H4 (cell line): ENCODE results near the gene SLC43A1. TPM values are rescaled to one million over a fixed set of nuclear protein-coding genes. Genes with fewer than 3 reads are reported as not detected.

Experiments
- DNase-seq: peaks from one replicate; pipeline ENCODE4 v3.0.0-alpha.2; 2015; ENCODE audit warnings: low spot score
- total RNA-seq: library from RNA; depleted of rRNA; stranded (reverse); fragments of >200 nt; shearing (Covaris generic); gene quantifications from 2 replicates; pipeline ENCODE4 v1.2.3, GENCODE V29; 2014

The SLC43A1 gene
- total RNA-seq, 1 experiment from 2014 or later = 6.0 TPM

DNA sequence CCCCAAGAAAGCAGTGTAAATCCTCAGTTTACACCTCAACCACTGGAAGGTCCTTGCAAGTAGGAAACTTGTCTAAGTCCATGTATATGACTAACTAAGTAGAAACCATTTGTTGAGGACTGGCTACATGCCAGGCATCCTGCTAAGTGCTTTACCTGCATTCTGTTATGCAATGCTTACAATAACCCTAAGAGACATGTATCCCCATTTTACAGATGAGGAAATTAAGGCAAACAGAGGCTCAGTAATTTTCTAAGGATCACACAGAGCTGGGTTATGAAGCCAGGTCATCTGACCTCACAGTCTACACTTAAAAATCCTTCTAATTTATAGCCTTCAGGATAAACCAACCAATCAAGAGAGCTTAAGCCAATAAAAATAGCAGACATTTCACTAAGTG, 13.5 kb upstream of the SLC43A1 start:
- no peak for DNase-seq

GRCh38 chr11:57527056-57527631, 11.6 kb upstream of the SLC43A1 start:
- peak; percentile 42 for DNase-seq

GRCh38 chr11:57523419-57523818, 7.9 kb upstream of the SLC43A1 start:
- DNase-seq = no peak

- no peak for DNase-seq
Observed at GRCh38 chr11:57521116-57521515, 5.6 kb upstream of the SLC43A1 start.

- DNase-seq = no peak
Observed at GRCh38 chr11:57516061-57516443, 550 bp upstream of the SLC43A1 start.

DNA sequence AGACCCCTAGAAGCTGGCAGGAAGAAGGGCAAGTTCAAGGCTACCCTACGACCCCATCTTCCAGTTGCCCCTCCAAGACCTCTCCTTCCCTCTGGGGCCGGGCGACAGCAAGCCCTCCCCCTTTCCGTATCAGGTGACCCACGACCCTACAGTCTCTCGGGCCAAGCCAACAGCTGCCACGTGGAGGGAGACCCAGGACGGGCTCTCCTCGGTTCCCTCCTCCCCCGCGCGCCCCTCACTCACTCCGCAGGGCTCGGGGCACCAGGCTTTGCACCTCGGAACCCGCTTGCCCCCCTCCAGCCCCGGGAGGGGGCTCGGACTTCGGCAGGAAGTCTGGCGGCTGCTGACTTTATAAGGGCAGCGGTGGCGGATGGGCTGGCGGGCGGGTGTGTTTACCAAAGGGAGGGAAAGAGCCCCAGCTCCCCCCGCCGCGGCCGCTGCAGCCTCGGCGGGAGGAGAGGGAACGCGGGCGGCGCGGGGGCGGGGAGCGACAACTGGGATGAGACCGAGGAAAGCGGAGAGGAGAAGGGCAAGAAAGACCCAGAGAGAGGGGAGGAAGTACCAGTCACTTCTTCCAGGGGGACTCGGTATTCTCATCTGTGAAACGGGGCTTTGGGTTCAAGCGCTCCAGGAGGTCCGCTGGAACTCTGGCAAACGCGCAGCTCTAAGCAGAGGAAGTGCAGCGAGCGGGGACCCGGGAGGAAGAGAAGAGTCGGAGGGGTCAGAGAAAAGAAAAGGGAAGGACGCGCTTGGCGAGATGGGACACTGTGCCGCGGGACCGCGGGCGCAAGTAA, 767 bp downstream of the SLC43A1 start:
- no peak for DNase-seq

DNA sequence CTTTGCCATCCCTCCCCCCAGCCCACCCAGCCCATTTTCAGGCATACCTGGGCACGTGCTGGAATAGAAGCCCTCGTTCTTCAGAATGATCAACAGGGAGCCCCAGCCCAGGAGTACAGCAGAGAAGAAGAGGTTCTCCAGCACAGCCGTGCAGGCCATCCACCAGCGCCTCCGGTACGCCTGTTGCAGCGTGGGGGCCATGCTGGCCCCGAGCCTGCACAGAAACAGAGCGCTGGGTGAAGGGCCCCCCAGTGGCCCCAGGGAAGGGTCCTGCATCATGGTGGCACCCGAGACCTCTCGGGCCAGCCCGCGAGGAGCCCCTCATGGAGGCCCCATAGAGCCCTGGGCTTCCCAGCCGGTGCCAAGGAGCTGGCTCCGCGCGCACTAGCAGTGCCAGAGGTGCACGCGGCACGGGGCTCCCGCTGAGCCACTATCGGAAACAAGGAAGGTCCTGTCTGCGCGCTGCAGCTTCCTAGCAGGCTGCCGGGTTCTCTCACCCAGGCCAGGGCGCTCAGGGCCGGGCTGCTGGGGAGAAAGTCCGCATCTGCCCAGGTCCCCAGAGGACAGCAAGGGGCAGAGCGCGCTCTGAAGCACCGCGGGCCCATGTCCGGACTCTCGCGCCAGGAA, 1.5 kb downstream of the SLC43A1 start:
- no peak for DNase-seq

- no peak for DNase-seq
Observed at GRCh38 chr11:57513452-57513795, 2.1 kb downstream of the SLC43A1 start.

- no peak for DNase-seq
Observed at GRCh38 chr11:57512646-57513451, 2.7 kb downstream of the SLC43A1 start.

DNA sequence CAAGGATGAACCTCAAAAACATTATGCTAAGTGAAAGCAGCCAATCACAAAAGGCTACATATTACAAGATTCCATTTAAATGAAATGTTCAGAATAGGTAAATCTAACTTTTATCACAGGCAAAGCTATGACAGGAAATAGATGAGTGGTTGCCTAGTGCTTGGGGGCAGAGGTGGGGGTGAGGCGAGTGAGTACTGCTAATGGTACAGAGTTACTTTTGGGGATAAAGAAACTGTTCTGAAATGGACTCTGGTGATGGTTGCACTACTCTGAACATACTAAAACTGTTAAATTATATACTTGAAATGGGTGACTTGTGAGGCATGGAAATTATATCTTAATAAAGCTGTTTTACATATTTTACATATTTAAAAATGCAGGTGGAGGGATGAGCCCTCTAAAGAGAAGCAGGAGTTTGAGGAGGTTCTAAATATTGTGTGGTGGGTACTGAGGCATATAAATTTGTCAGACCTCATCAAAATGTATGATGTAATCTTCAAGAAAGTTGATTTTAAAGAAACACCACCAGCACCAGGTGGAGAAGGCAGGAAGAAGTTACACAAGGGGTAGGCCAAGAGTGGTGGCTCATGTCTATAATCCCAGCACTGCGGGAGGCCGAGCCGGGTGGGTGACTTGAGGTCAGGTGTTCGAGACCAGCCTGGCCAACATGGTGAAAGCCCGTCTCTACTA, 3.6 kb downstream of the SLC43A1 start:
- DNase-seq = no peak

DNA sequence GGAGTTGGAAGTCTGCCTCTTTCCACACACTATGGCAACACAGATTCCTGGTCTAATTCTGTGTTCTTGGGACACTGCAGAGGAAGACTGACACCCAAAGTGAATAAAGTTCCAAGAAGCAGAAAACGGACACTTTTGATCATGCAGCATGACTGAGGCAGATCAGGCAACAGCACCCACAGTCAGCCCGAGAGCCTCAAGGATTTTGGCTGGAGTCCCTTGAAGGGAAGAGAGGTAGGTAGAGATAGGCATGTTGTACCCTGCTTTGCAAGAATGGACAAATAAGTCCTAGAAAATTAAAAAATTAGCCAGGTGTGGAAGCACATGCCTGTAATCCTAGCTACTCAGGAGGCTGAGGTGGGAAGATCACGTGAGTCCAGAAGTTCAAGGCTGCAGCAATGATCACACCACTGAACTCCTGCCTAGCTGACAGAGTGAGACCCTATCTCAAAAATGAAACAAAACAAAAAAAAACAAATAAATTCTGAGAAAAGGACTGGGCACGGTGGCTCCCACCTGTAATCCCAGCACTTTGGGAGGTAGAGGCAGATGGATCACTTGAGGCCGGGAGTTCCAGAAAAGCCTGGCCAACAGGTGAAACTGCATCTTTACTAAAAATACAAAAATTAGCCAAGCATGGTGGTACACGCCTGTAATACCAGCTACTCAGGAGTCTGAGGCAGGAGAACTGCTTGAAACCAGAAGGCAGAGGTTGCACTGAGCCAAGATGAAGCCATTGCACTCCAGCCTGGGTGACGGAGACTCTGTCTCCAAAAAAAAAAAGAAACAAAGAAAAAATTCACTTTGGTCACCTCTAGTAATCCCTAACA, 6.9 kb downstream of the SLC43A1 start:
- DNase-seq = no peak

DNA sequence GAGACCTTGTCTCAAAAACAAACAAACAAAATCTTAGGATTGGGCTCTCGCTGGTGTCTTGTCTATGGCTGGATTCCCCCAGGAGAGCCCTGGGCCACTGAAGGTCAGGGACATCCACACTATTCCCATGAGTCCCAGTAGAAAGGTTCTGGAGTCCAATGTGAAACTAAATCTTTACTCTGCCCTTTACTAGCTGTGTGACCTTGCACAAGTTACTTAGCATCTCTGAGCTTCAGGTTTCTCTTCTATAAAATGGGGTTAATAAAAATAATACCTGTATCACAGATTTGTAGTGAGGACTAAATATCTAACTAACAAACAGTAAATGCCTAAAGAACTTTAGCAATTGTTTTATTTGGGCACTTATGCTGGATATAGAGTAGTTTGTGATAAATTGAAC, 9.0 kb downstream of the SLC43A1 start:
- DNase-seq = no peak

- no peak for DNase-seq
Observed at GRCh38 chr11:57504511-57504910, 11.0 kb downstream of the SLC43A1 start.

GRCh38 chr11:57502870-57503269, 12.6 kb downstream of the SLC43A1 start:
- no peak for DNase-seq

- no peak for DNase-seq
Observed at GRCh38 chr11:57502376-57502775, 13.1 kb downstream of the SLC43A1 start.

DNA sequence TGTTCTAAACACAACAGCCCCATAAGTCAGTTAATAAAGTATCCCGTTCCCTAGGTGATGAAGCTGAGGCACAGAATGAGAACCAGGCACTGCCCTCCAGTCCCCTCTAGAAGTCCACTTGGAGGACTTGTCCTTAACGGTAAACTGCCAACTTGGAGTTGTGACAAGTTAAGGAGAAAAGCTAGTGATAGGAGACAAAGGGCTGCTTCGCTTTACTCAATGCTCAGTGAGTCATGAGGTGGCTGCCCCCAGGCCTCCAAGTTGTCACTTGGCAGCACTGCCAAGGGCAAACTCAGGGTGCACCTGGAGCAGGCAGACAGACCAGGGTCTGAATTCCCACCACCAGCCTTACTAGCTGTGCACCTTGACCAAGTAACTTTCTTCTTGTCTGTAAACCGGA, 13.5 kb downstream of the SLC43A1 start:
- no peak for DNase-seq

DNA sequence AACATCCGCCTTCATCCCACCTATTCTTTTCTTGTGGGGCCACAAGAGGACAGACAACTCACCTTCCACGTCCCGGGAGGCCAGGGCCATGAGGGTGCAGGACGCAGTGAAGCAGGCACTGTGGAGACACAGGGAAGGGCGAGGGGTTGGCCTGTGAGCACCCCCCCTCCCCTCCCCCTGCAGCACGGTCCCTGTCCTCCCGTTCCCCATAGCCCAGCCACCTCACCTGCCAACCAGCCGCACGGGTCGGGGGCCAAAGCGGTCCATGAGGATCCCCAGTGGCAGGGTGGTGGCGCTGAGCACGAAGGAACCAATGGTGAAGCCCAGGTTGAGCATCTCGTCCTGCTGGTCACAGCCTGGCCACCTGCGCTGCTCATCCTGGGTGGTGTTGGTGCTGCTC, 14.6 kb downstream of the SLC43A1 start:
- no peak for DNase-seq

DNA sequence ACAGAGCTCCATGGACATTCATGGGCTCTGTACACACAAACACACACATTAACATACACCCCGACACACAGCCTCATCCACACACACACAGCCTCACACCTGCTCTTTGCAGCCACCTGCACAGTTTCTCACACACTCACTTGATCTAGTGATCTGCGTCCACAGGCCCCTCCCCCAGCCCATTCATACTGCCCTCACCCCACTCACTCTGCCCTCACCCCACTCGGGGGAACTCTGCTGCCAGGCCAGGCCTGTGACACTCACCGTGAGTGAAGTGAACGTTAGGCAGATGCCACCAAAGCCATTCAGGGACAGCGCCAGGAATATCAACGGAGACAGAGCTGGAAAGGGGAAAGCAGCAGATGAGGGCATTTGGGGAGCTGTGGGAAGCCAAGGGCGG, 15.0 kb downstream of the SLC43A1 start:
- DNase-seq = no peak

DNA sequence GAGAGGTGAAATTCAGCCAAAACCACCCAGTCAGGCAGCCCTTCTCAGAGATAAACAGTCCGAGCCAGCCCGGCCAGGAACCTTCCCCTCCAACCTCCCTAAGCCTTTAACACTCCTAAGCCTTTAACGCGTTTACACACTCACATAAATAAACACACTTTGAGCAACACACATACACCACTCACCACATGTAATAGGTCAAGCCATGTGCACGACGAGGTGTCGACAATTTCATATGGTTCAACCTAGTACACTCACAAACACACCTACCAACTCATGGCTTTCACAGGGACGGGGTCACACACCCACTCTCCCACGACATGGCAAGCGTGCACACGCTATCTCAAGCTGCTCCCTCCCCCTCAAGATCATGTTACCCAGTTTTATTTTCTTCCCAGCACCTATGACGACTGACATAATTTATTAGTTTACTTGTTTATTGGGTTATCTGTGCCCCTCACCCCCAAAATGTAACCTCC, 15.5 kb downstream of the SLC43A1 start:
- no peak for DNase-seq

DNA sequence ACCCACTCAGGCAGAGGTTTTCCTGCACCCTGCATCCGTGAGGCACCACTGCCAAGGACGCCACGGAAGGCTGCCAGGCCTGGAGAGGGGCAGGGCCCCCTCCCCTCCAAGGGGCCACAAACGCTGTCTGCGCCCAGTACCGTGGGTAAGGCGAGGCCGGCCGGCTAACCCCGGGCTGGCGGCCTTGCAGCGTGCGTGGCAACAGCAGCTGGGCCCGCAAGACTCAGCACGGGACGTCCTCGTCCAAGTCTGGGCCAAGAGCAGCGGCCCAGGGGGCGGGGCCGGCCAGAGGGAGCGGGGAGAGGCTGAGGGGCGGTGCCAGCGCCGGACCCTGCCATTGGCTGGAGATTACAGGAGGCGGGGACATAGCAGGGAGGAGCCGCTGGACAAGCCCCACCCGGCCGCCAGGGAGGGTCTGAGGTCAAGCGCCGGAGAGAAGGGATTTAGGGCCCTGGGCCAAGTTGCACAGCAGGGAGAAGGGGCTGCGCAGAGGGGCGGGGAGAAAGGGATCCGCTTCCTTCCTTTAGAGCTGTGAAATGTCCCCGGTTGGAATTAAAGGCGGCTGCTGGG, 16.0 kb downstream of the SLC43A1 start:
- DNase-seq = peak; percentile 79
